HG03520 (cell line): ENCODE data around the gene CGN.

Experiments
- ATAC-seq: cut with Tn5 transposase; IDR thresholded peaks from one replicate; pipeline ENCODE4 v1.9.1; 2021; ENCODE audit warnings: mild to moderate bottlenecking, moderate library complexity; ENCODE audit not compliant: unreplicated experiment

CGN gene

GRCh38 chr1:151585622-151586021 is 74.4 kb downstream of the CGN start:
- ATAC-seq = no peak
